T1000 (cell line): ENCODE results near the gene PGAP3.

Experiments used
- DNase-seq: peaks from one replicate; lab custom pipeline; 2025; ENCODE audit warnings: mixed read lengths; lab: John Stamatoyannopoulos, UW

Gene PGAP3

DNA sequence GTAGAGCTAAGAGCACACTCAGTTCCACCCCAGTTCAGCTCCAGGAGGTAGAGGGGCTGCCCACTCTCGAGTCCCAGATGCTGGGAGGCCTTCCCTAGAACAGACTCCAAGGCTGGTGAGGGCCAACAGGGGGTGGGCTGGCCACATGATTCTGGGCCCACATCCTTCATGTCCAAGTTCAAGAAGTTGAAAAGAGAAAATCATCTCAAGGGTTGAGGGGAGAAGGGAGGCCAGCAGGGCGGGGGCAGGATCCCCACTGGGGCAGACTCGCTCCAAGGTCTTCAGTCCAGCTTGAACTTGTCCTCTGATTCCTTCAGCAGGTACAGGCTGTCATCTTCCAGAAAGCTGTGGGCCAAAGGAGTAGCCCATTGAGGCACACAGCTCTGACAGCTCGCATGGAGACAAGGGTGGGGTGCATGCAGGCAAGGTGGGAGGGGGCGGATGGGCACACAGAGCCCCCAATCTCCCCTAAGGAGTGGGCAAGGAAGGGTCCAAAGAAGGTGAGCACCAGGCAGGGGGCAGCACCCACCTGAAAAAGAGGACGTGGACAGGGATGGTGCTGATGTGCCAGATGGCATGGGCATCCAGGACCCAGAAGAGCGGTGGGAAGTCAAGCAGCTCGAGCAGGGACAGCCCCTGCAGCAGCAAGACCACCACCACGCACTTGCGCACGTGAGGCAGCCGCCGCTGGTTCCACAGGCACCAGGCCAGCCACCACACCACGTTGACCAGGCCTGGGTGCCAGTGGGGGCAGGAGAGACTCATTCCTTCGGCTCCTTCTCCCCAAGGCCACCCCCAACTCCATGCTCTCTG is 15.1 kb downstream of the PGAP3 start:
- no peak for DNase-seq

DNA sequence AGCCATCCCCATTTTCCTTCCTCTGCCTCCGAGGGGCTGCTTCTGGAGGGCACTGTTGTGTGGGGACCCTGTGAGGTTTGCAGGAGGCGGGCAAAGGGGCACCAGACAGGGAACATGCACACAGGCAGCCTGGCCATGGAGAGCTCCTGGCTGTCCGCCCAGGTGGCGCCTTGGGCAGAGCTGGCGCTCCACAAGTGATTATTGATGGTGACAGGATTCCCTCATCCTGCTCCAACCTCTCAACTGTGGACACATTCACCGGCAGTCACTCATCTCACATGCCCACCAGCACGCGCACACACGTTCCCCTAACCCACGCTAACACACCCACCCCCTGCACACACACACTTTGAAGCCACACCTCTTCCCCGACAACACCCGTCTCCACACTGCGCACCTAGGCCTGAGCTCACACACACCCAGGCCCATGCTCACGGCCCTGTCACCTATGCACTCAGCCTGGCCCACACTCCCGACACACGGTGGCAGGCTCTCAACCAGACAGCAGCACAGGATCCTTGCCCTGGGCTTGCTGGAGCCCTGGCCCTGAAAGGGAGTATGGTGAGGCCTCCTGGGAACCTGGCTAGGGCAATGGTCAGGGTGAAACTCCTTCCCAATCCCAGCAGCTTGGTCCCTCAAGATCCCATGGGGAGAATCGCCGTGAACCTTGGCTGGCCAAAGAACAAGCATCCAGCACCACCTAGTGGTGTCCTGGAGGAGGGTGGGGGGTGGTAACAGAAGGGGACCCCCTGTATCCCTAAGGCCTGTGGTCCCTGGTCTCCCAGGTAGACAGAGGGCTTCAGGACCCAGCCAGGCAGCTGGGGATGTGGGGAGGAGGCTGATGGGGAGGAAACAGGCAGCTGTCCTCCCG is 16.0 kb downstream of the PGAP3 start:
- DNase-seq, result no peak

DNA sequence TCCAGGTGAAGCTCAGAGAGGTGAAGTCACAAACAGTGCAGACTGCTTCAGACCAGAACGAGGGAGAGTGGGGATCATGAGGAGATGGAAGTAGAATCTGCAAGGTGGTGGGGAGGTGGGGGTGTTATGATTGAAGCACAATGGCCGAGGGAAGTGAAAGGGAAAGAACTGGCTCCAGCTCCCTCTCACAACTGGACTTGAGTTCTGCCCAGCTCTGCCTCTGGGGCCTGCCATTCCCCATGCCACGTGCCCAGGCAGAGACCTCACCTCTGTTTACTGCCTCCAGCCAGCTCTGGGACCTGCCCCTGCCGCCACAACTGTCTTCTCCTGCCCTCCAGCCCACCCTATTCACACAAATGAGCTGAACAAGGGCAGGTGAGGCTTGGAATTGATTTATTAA is 17.1 kb downstream of the PGAP3 start:
- DNase-seq, result no peak

DNA sequence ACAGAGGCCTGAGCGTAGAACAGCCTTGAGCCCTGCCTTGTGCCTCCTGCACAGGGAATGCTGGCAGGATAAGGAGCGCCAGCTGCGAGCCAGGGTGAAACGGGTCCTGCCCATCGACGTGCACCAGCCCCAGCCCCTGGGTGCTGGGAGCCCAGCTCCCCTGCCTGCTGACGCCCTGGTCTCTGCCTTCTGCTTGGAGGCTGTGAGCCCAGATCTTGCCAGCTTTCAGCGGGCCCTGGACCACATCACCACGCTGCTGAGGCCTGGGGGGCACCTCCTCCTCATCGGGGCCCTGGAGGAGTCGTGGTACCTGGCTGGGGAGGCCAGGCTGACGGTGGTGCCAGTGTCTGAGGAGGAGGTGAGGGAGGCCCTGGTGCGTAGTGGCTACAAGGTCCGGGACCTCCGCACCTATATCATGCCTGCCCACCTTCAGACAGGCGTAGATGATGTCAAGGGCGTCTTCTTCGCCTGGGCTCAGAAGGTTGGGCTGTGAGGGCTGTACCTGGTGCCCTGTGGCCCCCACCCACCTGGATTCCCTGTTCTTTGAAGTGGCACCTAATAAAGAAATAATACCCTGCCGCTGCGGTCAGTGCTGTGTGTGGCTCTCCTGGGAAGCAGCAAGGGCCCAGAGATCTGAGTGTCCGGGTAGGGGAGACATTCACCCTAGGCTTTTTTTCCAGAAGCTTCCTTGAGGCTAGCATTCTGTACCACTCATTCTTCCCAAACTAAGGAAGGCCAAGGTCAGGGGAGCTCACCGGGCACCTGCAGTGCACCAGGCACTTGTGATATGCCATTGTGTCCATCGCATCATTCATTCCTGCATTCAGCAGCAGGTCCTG is 17.7 kb downstream of the PGAP3 start:
- no peak for DNase-seq

GRCh38 chr17:39667945-39668924 is 19.6 kb downstream of the PGAP3 start, which contains the start of gene PNMT:
TSS of gene PNMT (plus strand) at chr17:39668453. CDS start at chr17:39668476, 23 bp downstream.
- no peak for DNase-seq

DNA sequence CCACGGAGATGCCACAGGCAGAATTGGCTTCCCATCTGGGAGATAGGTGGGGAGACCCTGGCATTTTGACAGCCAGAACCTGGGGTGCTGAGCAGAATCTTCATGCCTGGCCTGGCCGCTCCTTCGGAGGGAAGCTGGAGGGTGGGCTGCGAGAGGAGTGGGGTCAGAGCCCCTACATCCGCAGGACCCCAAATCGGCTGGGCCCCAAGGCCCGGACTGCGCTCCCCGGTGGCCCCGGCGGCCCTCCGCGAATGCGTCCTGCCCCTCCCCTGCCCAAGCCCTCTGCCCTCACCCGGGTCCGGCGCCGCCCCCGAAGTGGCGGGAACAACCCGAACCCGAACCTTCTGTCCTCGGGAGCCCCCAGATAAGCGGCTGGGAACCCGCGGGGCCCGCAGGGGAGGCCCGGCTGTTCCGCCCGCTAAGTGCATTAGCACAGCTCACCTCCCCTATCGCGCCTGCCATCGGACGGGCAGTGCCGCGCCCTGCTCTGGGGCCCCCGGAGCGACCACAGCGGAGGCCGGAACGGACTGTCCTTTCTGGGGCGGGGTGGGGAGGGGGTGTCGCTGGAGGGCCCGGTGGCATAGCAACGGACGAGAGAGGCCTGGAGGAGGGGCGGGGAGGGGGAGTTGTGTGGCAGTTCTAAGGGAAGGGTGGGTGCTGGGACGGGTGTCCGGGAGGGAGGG is 20.5 kb downstream of the PGAP3 start:
- DNase-seq, result no peak

- DNase-seq, result no peak
Observed at GRCh38 chr17:39666601-39667261, 21.1 kb downstream of the PGAP3 start.

GRCh38 chr17:39666231-39666600 is 21.6 kb downstream of the PGAP3 start:
- DNase-seq, result no peak

DNA sequence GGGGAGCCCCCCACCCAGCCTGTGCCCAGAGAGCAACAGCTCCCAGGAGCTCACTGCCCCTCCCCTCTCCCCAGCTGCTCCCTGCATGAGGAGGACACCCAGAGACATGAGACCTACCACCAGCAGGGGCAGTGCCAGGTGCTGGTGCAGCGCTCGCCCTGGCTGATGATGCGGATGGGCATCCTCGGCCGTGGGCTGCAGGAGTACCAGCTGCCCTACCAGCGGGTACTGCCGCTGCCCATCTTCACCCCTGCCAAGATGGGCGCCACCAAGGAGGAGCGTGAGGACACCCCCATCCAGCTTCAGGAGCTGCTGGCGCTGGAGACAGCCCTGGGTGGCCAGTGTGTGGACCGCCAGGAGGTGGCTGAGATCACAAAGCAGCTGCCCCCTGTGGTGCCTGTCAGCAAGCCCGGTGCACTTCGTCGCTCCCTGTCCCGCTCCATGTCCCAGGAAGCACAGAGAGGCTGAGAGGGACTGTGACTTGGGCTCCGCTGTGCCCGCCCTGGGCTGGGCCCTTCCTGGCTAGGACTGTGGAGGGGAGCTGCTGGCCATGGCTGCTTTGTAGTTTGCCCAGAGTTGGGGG is 22.1 kb downstream of the PGAP3 start:
- DNase-seq, result no peak

DNA sequence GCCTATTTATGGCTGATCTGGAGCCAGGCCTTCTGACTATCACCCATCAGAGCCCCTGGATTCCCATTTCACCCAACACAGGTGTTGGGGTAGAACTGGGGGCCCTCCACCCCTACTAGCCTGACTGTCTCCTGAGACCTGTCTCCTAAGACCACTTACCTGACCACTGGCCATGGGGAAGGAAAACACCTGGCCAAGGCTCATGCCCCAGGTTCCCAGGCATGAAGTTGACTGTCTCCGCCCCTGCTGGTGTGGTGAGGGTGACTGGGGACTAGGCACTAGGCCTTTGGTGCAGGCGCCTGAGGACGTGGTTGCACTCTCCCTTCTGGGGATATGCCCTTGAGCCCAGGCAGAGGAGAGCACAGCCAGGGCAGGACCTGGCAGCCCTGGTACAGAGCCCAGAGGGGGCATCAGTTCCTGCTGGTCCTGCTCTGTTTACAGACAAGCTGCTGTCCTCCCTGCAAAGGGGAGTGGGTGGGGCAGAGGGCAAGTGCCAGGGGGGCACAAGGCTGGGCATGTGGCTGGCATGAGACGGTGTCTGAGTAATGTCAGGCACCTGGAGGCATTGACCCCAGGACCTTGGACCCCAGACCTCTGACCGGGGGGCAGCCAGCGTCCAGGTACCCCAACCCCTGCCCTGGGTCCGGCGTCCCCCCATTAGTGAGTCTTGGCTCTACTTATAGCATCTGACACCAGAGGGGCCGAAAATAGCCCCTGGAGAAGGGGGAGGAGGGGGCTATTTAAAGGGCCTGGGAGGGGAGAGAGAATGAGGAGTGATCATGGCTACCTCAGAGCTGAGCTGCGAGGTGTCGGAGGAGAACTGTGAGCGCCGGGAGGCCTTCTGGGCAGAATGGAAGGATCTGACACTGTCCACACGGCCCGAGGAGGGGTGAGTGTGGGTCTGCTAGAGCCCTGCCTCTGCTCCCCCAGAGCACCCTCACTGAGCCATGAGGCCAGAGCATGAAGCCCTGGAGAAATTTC is 23.0 kb downstream of the PGAP3 start, which contains the start of gene TCAP:
Gene TCAP (plus strand): TSS at position 769 of the 981 bp plus-strand sequence. CDS start 11 bp downstream, at position 780.
- no peak for DNase-seq

- no peak for DNase-seq
Observed at GRCh38 chr17:39663688-39664580, 23.9 kb downstream of the PGAP3 start.

DNA sequence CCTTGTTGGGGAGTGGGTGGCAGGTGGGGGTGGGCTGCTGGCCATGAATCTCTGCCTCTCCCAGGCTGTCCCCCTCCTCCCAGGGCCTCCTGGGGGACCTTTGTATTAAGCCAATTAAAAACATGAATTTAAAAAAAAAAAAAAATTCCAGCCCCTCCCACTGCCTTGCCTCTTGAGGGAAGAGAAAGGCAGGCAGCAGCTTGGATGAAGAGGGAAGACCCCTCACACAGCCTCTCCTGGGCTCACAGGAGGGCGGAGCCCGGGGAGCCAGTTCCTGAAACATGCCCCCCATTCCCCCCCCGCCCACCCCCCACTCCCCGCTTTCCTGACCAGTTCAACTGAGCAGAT is 24.5 kb downstream of the PGAP3 start:
- DNase-seq, result no peak

- no peak for DNase-seq
Observed at GRCh38 chr17:39662551-39663339, 25.1 kb downstream of the PGAP3 start.

- no peak for DNase-seq
Observed at GRCh38 chr17:39661744-39662541, 25.9 kb downstream of the PGAP3 start.
